Measurements from ENCODE around the gene SMARCA1.
A peak's percentile ranks its signal among the peaks of the same experiment; 100 is the strongest.

SMARCA1 gene

DNA sequence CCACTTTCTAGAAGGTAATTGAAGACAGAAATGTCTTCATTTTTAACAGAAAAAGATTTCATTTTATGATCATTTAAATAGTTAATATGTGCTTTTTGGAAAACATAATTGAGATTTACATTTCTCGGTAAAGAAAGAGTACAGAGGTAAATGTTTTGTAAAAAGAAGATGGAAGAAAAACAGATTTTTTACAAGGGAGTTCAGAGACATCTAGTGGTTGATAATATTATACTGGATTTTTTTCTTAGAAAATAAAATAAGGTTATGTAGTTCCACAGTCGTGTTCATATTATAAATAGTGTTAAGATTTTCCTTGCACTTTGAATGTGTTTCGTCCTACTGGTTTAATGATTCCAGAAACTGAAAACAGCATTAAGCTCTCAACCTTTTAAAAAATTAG lies 60.6 kb downstream of the SMARCA1 start:
- DNase-seq (ENCODE audit: low read depth): no peak
- no peak for TF ChIP-seq CTCF (IDR thresholded peaks at IDR 0.05; ENCODE audit: insufficient read depth, low read depth, low read length, missing control alignments)

DNA sequence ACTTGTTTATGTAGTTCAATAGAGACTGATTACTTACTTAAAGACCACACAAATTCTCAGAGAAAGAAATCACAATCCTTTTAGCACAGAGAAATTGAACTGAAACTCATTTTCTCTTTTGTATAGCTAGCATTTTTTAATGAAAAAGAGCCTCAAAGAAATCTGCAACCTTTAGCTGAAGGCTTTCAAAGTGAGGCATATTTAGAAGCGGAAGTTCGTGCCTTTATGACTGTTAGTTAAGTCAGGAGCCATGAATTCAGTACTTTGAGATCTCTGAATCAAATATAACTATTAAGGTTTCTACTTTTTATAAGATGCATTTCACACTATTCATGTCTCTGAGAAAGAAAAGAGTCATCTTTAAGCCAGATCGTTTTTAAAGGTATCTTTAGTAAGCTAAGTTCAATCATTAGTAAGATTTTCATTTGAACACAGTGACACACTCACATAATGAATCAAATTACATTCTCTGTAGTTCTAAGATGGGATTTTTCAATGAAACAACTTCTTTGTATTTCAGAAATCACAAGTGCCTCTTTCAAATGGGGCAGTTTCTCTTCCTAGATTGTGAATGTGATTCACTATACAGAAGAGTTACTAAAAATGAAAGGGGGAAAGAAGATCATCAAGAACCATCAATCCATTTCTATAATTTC lies 61.4 kb downstream of the SMARCA1 start:
- no peak for DNase-seq (ENCODE audit: low read depth)
- TF ChIP-seq CTCF (IDR thresholded peaks at IDR 0.05; ENCODE audit: insufficient read depth, low read depth, low read length, missing control alignments): no peak
- no peak overlapping the region for H3K4me3 ChIP-seq (ENCODE audit: low read depth, low read length)

More for the DNA sequence above, 60.6 kb downstream of the SMARCA1 start:
- no peak overlapping the region for H3K4me3 ChIP-seq (ENCODE audit: low read depth, low read length)

GRCh38 chrX:129452523-129452922 lies 70.8 kb downstream of the SMARCA1 start:
- DNase-seq (ENCODE audit: low read depth): no peak
- no peak overlapping the region for H3K4me3 ChIP-seq (ENCODE audit: low read depth, low read length)
- TF ChIP-seq CTCF (IDR thresholded peaks at IDR 0.05; ENCODE audit: insufficient read depth, low read depth, low read length, missing control alignments): no peak

DNA sequence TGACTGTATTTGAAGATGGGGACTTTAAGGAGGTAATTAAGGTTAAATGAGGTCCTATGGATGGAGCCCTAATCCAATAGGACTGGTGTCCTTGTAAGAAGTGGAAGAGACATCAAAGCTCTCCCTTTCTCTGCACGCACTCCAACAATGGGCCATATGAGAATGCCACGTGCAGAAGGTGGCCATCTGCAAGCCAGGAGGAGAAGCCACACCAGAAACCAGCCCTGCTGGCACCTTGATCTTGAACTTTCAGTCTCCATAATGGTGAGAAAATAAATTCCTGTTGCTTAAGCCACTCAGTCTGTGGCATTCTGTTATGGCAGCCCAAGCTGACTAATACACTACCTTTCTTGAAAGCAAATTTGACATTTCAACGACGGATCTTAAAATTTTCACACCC lies 73.2 kb downstream of the SMARCA1 start:
- H3K4me3 ChIP-seq (ENCODE audit: low read depth, low read length): no peak overlapping the region
- no peak for DNase-seq (ENCODE audit: low read depth)
- no peak for TF ChIP-seq CTCF (IDR thresholded peaks at IDR 0.05; ENCODE audit: insufficient read depth, low read depth, low read length, missing control alignments)

DNA sequence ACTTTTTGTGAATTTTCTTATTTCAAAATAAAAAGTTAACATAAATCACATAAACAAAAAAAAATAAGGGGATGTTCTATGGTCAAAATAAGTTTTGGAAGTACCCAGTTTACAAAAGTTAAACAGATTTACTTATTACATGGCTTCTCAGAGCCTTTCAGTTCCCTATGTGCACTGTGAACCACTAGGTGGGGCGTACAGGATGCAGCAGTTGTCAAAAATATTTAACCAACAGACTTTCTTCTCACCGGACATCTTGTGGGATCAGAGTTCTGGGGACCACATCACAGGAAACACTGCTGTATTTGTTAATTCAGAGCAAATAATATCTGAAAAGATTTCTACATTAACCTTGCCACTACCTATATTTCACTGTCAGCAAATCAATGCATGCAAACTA lies 74.1 kb downstream of the SMARCA1 start:
- DNase-seq (ENCODE audit: low read depth): peak; percentile 5
- TF ChIP-seq CTCF (IDR thresholded peaks at IDR 0.05; ENCODE audit: insufficient read depth, low read depth, low read length, missing control alignments): no peak
- H3K4me3 ChIP-seq (ENCODE audit: low read depth, low read length): no peak overlapping the region

DNA sequence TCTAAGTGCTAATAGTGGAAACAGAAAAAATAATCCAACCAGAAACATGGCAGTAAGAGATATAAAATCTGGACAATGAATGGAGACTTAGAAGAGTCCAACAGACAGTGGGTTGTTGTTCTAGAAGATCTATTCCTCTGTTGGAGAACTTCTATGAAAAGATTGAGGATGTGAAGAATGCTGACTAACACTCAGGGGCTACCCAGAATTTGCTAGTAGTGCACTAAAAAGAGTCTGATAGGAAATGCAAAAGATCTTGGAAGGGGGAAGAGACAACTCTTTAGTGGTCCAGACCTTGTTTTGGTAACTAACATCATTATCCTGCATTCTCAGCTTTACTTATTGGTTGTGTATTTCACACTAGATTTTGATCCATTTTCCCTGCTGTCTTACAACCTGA lies 77.9 kb downstream of the SMARCA1 start:
- DNase-seq (ENCODE audit: low read depth): no peak
- H3K4me3 ChIP-seq (ENCODE audit: low read depth, low read length): no peak overlapping the region
- no peak for TF ChIP-seq CTCF (IDR thresholded peaks at IDR 0.05; ENCODE audit: insufficient read depth, low read depth, low read length, missing control alignments)

DNA sequence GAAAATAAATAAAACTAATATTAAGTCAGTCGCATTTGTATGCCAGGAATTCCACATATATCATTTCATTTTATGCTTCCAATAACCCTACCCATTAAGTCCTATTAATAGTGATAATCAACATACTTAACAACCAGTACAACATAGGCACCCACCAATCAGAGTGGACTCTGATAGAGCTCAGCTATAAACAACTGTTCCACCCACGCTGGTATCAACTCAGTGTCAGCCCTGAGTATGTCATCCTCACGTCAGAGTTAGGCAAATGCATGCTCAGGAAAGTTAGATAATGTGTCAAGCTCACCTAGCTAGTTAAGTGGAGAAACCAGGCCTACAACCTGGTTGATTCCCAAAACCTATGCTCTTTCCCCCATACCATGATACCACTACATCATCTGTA lies 89.3 kb downstream of the SMARCA1 start:
- no peak overlapping the region for H3K4me3 ChIP-seq (ENCODE audit: low read depth, low read length)
- DNase-seq (ENCODE audit: low read depth): no peak
- TF ChIP-seq CTCF (IDR thresholded peaks at IDR 0.05; ENCODE audit: insufficient read depth, low read depth, low read length, missing control alignments): no peak

Data from GM12865 (cell line).